Loucy (cell line): Measurements from ENCODE around the gene ADARB2.

Experiments used
- CTCF ChIP-seq: fragments of 200-600 bp; sonication (generic); conservative IDR thresholded peaks from 2 replicates; pipeline ENCODE4 v1.5.1; 2014; ENCODE audit warnings: mild to moderate bottlenecking, antibody characterized with exemption, low read length
- EZH2phosphoT487 ChIP-seq: fragments of 200-600 bp; IDR thresholded peaks from 2 replicates; pipeline ENCODE4 v1.6.1; 2018; ENCODE audit warnings: antibody characterized with exemption, mild to moderate bottlenecking, moderate library complexity, borderline replicate concordance

GRCh38 chr10:1368842-1369171 is 368.5 kb downstream of the ADARB2 start:
- peak; percentile 49 for TF ChIP-seq CTCF
- TF ChIP-seq EZH2phosphoT487, result no peak
